HG03432 (cell line): Measurements from ENCODE around the gene TROAP.
"Not testable (repeated sequence)": the region's sequence is repeated elsewhere in the genome, so short reads cannot be mapped to it uniquely, and the experiment has no call there.

Experiments
- ATAC-seq: cut with Tn5 transposase; IDR thresholded peaks from one replicate; pipeline ENCODE4 v1.9.1; 2021; ENCODE audit warnings: mild to moderate bottlenecking, moderate library complexity; ENCODE audit not compliant: unreplicated experiment

TROAP gene

DNA sequence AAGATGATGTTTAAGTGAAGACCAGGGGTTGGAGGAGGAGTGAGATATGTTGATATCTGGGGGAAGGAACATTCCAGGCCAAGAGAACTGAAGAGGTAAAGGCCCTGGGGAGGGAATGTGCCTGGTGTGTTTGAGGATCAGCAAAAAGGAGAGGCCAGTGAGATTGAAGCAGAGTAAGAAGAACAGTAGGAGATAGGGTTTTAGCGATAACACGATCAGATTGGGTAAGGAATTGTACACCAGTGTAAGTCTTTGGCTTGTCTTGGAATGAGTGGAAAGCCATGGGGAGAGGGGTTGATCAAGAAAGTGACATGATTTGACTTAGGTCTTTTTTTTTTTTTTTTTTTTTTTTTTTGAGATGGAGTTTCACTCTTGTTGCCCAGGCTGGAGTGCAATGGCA lies 4.8 kb downstream of the TROAP start:
- no peak for ATAC-seq

DNA sequence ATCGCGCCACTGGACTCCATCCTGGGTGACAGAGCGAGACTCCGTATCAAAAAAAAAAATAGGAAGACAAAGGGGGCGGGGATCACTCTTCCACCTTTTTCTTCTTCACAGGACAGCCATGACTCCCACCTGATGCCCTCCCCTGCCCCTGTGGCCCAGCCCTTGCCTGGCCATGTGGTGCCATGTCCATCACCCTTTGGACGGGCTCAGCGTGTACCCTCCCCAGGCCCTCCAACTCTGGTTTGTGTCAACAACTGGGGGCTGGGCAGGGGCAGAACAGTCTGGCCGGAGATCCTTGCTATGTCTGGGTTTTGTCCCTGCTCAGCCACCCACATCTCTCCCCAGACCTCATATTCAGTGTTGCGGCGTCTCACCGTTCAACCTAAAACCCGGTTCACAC lies 5.8 kb downstream of the TROAP start:
- ATAC-seq = no peak

GRCh38 chr12:49330032-49330619 lies 7.1 kb downstream of the TROAP start:
- ATAC-seq = no peak

GRCh38 chr12:49330631-49331379 lies 7.8 kb downstream of the TROAP start:
- no peak for ATAC-seq

DNA sequence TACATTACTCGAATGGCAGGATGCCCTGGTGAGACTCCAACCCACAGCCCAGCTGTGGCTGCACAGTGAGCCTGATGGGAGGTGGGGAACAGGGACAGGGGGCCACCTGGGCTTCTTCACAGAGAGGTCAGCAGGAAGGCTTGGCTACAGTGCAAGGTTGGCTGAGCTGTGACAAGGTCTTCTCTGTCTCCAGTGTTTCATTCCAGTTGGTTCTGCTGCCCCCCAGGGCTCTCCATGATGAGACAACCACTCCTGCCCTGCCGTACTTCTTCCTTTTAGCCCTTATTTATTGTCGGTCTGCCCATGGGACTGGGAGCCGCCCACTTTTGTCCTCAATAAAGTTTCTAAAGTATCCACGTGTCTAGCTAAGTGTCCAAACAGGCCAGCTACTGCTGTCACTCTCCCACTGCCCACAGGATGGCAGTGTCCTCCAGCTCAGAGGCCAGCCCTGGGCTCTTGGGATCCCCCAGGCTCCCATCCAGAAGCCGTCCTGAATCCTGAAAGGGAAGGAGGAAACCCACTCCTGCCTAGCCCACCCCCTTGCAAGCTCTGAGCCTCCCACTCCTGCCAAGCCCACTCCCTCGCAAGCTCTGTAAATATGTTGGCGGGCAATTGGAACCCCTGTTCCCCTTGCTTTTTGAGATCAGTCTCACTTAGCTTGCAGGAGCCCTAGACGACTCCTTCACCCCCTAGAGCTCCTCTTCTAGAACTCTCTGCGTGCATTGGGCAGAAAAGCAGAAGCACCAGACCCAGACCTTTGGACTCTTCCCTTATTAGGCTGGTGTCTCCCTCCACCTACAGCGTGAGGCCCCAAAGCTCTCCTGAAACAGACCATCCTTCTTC lies 8.5 kb downstream of the TROAP start:
- ATAC-seq = no peak

- no peak for ATAC-seq
Measured at GRCh38 chr12:49332441-49332861, 9.4 kb downstream of the TROAP start.

GRCh38 chr12:49332891-49333371 lies 9.9 kb downstream of the TROAP start:
- ATAC-seq = no peak

DNA sequence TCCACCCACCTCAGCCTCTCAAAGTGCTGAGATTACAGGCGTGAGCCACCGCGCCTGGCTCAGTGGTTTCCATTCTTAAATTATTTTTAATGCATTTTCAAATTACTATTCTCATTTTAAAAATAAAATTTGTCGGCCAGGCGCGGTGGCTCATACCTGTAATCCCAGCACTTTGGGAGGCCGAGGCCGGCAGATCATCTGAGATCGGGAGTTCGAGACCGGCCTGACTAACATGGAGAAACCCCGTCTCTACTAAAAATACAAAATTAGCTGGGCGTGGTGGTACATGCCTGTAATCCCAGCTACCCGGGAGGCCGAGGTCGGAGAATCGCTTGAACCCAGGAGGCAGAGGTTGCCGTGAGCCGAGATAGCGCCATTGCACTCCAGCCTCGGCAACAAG lies 10.7 kb downstream of the TROAP start:
- not testable (repeated sequence) for ATAC-seq

DNA sequence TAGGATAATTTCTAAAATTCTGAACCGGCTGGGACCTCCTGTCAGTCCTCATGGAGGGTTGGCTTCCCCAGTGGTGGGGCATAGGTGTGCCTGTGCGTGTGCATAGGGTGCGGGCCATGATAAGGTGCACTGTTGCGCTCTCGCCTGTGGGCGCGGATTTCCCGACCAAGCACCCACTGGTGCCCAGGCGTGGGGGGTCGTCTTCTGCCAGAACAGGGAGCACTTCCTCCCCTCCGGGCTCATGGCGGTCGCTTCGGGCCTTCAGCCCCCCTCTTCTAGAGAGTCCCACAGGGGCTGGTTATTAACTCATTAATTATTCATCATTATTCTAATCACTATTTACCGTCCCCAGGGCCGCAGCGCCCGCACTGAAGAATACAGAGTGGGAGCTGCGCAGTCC lies 11.2 kb downstream of the TROAP start:
- ATAC-seq = no peak

DNA sequence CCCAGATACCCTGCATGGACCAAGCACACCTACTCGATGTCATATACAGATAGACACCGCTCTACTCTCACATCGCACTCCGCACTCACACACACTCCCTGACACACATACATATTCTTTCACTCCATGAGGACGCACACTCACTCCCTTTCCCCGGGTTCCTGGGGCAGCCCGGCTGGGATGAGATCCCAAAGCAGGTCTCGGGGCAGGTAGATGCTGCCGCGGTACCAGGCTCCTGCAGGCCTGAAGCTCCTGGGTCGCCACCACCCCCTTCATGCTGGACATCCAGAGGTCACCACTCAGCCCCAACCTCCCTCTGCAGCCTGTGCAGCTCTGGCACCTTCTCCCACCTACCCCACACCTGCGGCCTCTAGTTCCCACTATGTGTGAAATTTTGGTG lies 11.6 kb downstream of the TROAP start:
- no peak for ATAC-seq

DNA sequence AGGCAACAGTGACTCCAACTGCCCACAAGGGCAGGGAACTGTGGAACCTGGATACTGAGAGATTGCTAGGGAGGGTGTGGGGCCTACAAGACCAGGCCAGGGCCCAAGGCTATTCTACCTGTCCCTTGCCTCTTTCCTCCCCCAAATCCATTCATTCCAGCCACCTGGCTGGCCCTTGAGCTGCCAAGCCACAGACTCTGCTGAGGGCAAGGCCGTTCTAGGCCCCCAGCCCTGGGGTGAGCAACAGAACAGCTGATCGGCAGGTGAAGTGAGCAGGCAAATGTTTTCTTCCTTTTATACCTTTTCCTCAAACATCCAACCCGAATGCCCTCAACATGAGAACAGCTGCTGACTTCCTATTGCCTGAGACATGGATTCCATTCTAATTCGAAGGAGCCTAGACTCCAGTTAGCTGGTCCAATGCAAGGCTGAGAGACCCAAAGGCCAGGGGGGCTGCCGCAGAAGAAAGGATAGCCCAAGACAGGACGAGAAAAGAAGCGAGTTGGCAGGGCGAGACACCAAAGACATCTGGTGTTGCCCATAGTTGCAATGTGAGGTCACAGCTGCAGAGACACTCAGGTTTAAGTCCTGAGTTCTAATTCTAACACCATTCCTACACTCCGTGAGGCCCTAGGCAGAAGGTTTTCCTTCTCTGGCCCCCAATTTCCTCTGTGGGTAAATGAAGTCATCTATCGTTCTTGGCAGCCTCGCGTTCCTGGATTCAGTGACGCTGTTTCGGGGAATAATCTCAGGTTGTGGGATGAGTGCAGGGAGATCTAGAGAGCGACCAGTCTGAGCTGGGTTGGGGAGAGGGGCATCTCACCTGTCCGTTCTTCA lies 12.3 kb downstream of the TROAP start:
- ATAC-seq = no peak

DNA sequence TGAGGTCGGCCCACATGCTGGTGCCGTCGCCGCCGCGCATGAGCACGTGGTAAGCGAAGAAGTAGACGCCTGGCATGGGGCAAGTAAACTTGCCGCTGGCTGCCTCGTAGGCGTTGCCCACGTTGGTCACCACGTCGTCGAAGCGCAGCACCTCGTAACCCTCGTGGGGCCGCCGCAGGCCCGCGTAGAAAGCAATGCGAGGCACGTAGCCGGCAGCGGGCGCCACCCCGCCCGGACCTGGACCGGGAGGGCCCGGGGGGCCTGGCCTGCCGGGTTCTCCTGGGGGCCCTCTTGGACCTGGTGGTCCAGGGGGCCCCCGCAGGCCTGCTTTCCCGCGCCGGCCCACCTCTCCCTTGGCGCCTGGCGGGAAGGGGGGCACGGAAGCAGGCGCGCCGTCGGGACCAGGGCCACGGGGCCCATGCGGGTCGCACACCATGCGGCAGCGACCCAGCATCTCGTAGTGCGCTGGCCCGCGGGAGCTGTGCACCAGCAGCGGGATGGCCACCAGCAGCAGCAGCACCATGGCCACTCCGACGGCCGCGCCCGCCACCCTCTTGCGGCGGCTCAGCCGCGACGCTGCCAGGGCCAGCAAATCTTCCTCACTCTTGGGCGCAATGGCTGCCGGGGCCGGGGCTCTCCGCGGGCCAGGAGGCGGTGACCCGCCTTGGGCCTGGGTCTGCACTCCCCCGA lies 13.0 kb downstream of the TROAP start:
- ATAC-seq = no peak

DNA sequence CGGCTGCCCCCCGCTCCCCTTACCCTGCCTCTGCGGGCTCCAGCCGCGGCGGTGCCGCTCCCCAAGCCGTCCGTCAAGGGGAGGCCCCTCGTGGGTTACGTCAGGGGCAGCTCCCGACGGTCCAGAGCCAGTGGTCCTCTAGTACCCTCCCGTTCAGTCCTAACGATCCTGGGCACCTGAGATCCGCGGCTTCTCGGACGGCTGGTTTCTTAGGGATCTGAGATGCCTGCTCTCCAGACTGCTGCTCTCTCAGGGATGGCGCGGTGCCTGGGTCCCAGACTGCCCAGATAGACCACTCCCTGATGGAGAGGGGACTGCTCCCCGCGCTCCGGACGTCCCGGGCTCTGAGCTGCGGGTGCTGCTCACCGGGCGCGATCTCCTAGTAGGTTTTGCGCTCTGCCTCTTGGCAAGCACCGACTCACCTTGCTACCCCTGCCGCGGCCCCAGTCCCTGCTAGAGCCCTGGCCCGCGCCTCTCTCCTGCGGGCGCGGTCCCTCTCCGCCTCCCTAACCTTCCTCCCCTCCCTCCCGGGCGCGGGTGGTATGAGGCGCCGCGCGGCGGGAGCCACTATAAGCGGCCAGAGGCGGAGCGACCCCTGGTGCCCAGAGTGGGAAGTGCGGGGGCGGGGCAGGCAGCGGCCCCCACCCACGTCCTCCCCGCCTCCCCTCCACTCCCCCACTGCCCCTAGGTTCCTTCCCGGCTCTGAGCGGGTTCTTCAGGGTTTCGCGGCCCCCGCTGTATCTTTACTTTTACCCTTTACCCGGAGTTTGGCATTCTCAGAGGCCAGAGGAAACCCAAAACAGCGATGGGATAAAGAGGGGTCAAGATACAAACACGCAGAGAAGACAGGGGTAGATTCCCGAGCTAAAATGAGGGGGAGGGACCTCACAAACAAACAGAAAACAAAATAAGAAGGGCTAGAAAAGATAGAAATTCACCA lies 13.9 kb downstream of the TROAP start, which contains the start of gene C1QL4:
Gene C1QL4 (minus strand): TSS at position 544 of the 940 bp plus-strand sequence. CDS start 711 bp downstream, outside the sequence.
- ATAC-seq = peak; percentile 84

DNA sequence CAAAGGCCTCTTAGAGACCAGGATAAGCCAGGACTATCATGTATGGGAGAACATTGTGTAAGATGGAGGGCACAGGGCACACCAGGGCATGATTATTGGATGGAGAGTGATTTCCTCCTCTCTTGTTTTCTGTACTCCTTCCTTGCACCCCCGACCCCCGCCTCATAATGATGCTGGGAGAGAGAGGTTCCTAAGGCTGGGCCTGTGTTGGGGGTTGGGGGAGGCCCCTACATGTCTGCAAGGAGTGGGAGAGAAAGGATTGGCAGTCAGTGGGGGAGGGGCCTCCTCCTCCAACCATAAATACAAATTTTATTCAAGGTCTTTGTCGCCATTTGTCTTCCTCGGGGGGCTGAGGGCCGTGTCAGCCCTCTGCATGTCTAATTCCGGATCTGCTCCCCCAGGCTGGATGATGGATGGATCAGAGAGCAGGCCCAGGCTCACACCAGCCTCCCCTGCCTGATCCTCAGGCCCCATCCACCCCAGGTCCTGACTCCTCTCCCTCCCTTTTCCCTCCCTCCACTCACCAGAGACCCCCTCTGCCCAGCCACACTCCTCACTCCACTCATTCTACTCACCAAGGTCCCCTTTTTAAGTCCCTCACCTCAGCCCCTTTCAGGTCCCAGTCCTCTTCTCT lies 15.9 kb downstream of the TROAP start:
- no peak for ATAC-seq

- no peak for ATAC-seq
Measured at GRCh38 chr12:49339464-49339861, 16.4 kb downstream of the TROAP start.

DNA sequence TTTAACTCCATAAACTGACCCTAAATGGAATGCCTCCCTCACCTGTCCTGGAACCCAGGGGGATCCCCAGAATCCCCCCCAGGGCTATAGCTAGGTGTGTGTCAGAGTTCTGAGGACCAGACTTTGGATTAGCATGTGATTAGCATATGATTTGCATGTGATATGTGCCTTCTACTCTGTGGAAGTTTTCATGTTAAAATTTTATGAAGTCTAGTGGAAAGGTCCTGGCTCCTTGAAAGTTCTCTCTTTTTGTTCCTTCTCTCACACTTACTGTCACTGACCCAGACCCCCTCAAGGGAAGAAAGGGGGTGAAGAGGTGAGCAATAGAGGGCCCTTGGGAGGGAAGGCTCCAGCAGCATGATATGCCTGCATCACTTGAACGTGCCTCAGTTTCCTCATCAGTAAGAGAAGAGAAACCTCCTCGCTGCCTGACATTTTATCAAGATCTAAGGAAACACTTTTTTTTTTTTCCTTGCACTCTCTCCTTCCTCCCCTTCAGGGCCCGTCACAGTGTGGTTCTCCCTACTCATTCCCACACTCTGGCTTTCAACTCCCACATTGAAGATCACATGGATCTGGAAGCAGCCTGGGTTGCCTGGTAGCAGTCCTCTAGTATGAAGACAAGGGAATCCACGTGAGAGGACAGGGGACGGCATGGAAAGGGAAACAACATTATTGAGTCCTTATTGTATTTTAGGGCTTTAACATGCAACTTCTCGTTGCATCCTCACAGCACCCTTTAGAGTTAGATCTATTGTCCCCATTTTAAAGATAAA lies 17.2 kb downstream of the TROAP start:
- no peak for ATAC-seq

DNA sequence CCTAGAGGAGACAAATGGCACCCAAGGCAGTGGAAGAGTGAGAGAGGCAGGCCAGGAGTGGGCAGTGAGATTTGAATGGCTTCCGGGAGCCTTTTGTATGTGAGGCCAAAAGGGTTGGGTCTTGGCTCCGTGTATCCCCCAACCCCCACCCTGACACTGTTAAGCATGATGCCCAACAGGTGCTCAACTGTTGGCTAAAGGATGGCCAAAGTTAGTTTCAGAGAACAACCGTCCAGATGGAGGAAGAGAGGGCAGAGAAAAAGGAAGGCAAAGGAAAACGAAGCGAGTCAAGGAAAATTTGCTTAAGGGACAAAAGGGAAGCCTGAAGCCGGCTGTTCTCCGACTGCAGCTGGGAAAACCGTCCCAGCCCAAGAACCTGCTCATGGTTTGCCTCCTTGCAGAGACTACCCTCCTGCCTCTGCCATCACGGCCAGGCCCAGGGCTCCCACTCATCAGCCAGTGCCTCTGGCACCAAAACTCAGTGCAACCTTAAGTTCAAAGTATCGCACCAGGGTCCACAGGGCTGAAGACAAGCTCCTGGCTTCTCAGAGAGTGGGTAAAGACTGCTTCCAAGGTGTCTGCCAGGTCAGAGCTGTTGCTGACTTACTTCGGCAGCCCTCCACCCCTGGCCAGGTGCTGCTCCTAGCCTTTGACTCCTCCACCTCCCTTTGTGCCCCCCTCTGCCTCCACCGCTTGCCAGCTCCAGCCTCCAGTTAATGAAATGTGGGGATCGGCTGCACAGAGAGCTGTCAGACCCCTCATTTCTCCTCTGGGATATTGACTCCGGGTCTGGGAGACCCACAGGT lies 18.1 kb downstream of the TROAP start:
- ATAC-seq = no peak
